ENCODE data around the gene GTPBP1. TPM values are rescaled to one million over a fixed set of nuclear protein-coding genes. Genes with fewer than 3 reads are reported as not detected.

GTPBP1 gene
- total RNA-seq, 1 donor from 2014 or later = 19.3 TPM

GRCh38 chr22:38748487-38749136 is 42.9 kb downstream of the GTPBP1 start:
- Histone ChIP-seq H3K36me3 (ENCODE audit: control insufficient read depth in 3 of 3, insufficient read depth in 3 of 3, low read length in 3 of 3) (peaks cover 73 to 80% (median 74%) of the 10 kb centered on the region in 3 donors), H3K27me3 (ENCODE audit: control insufficient read depth in 3 of 3, insufficient read depth in 3 of 3, low read length in 3 of 3) (no peaks in the 10 kb centered on the region), H3K27ac (ENCODE audit: low read depth, low read length) (no peak overlapping the region), H3K4me3 (ENCODE audit: low read length in 3 of 3) (no peak overlapping the region), H3K9me3 (ENCODE audit: control insufficient read depth in 3 of 3, low read length in 3 of 3) (no peaks in the 10 kb centered on the region), H3K4me1 (ENCODE audit: control insufficient read depth in 3 of 3, insufficient read depth in 3 of 3, low read length in 3 of 3) (peaks cover 23 to 32% (median 26%) of the 10 kb centered on the region in 3 donors), H3K9ac (ENCODE audit: low read depth in 1 of 3, low read length in 3 of 3) (no peak overlapping the region)

GRCh38 chr22:38750104-38750503 is 44.4 kb downstream of the GTPBP1 start:
- H3K9ac ChIP-seq (ENCODE audit: low read depth in 1 of 3, low read length in 3 of 3) = peak overlapping the region in 1 of 3 donors; percentile 50
- peaks cover 61 to 66% (median 63%) of the 10 kb centered on the region in 3 donors for H3K36me3 ChIP-seq (ENCODE audit: control insufficient read depth in 3 of 3, insufficient read depth in 3 of 3, low read length in 3 of 3)
- no peak overlapping the region for H3K27ac ChIP-seq (ENCODE audit: low read depth, low read length)
- H3K27me3 ChIP-seq (ENCODE audit: control insufficient read depth in 3 of 3, insufficient read depth in 3 of 3, low read length in 3 of 3) = no peaks in the 10 kb centered on the region
- no peaks in the 10 kb centered on the region for H3K9me3 ChIP-seq (ENCODE audit: control insufficient read depth in 3 of 3, low read length in 3 of 3)
- H3K4me3 ChIP-seq (ENCODE audit: low read length in 3 of 3) = no peak overlapping the region
- H3K4me1 ChIP-seq (ENCODE audit: control insufficient read depth in 3 of 3, insufficient read depth in 3 of 3, low read length in 3 of 3) = peaks cover 36 to 47% (median 41%) of the 10 kb centered on the region in 3 donors

GRCh38 chr22:38750638-38751037 is 44.9 kb downstream of the GTPBP1 start:
- no peaks in the 10 kb centered on the region for H3K9me3 ChIP-seq (ENCODE audit: control insufficient read depth in 3 of 3, low read length in 3 of 3)
- H3K27ac ChIP-seq (ENCODE audit: low read depth, low read length) = peak overlapping the region; percentile 52
- no peaks in the 10 kb centered on the region for H3K27me3 ChIP-seq (ENCODE audit: control insufficient read depth in 3 of 3, insufficient read depth in 3 of 3, low read length in 3 of 3)
- peaks cover 55 to 61% (median 58%) of the 10 kb centered on the region in 3 donors for H3K36me3 ChIP-seq (ENCODE audit: control insufficient read depth in 3 of 3, insufficient read depth in 3 of 3, low read length in 3 of 3)
- no peak overlapping the region for H3K4me3 ChIP-seq (ENCODE audit: low read length in 3 of 3)
- peak overlapping the region in 2 of 3 donors; percentile 11 to 50 for H3K9ac ChIP-seq (ENCODE audit: low read depth in 1 of 3, low read length in 3 of 3)
- H3K4me1 ChIP-seq (ENCODE audit: control insufficient read depth in 3 of 3, insufficient read depth in 3 of 3, low read length in 3 of 3) = peaks cover 38 to 48% (median 41%) of the 10 kb centered on the region in 3 donors

- Histone ChIP-seq H3K4me1 (ENCODE audit: control insufficient read depth in 3 of 3, insufficient read depth in 3 of 3, low read length in 3 of 3) (peaks cover 38 to 49% (median 41%) of the 10 kb centered on the region in 3 donors), H3K9ac (ENCODE audit: low read depth in 1 of 3, low read length in 3 of 3) (peak overlapping the region in 2 of 3 donors; percentile 11 to 50)
These were observed 45.3 kb downstream of the GTPBP1 start for GRCh38 chr22:38751066-38751421.

GRCh38 chr22:38751422-38752346 is 45.9 kb downstream of the GTPBP1 start:
- peak overlapping the region; percentile 52 for H3K27ac ChIP-seq (ENCODE audit: low read depth, low read length)
- no peaks in the 10 kb centered on the region for H3K9me3 ChIP-seq (ENCODE audit: control insufficient read depth in 3 of 3, low read length in 3 of 3)
- H3K4me3 ChIP-seq (ENCODE audit: low read length in 3 of 3) = peak overlapping the region in 1 of 3 donors; percentile 29
- H3K4me1 ChIP-seq (ENCODE audit: control insufficient read depth in 3 of 3, insufficient read depth in 3 of 3, low read length in 3 of 3) = peaks cover 43 to 56% (median 45%) of the 10 kb centered on the region in 3 donors
- peaks cover 46 to 52% (median 49%) of the 10 kb centered on the region in 3 donors for H3K36me3 ChIP-seq (ENCODE audit: control insufficient read depth in 3 of 3, insufficient read depth in 3 of 3, low read length in 3 of 3)
- no peaks in the 10 kb centered on the region for H3K27me3 ChIP-seq (ENCODE audit: control insufficient read depth in 3 of 3, insufficient read depth in 3 of 3, low read length in 3 of 3)
- H3K9ac ChIP-seq (ENCODE audit: low read depth in 1 of 3, low read length in 3 of 3) = peak overlapping the region in 2 of 3 donors; percentile 46 to 50

More at GRCh38 chr22:38751066-38751421, 45.3 kb downstream of the GTPBP1 start:
- H3K27ac ChIP-seq (ENCODE audit: low read depth, low read length) = peak overlapping the region; percentile 52
- peak overlapping the region in 1 of 3 donors; percentile 29 for H3K4me3 ChIP-seq (ENCODE audit: low read length in 3 of 3)
- no peaks in the 10 kb centered on the region for H3K9me3 ChIP-seq (ENCODE audit: control insufficient read depth in 3 of 3, low read length in 3 of 3)
- peaks cover 51 to 57% (median 54%) of the 10 kb centered on the region in 3 donors for H3K36me3 ChIP-seq (ENCODE audit: control insufficient read depth in 3 of 3, insufficient read depth in 3 of 3, low read length in 3 of 3)
- H3K27me3 ChIP-seq (ENCODE audit: control insufficient read depth in 3 of 3, insufficient read depth in 3 of 3, low read length in 3 of 3) = no peaks in the 10 kb centered on the region

- Histone ChIP-seq H3K4me3 (ENCODE audit: low read length in 3 of 3) (peak overlapping the region; percentile 78 to 87 (median 79)), H3K27ac (ENCODE audit: low read depth, low read length) (peak overlapping the region; percentile 96), H3K36me3 (ENCODE audit: control insufficient read depth in 3 of 3, insufficient read depth in 3 of 3, low read length in 3 of 3) (peaks cover 31 to 35% (median 31%) of the 10 kb centered on the region in 3 donors), H3K27me3 (ENCODE audit: control insufficient read depth in 3 of 3, insufficient read depth in 3 of 3, low read length in 3 of 3) (no peaks in the 10 kb centered on the region), H3K9ac (ENCODE audit: low read depth in 1 of 3, low read length in 3 of 3) (peak overlapping the region; percentile 0 to 90 (median 88)), H3K9me3 (ENCODE audit: control insufficient read depth in 3 of 3, low read length in 3 of 3) (no peaks in the 10 kb centered on the region), H3K4me1 (ENCODE audit: control insufficient read depth in 3 of 3, insufficient read depth in 3 of 3, low read length in 3 of 3) (peaks cover 45 to 58% (median 48%) of the 10 kb centered on the region in 3 donors)
These were observed 48.4 kb downstream of the GTPBP1 start for GRCh38 chr22:38753948-38754750.

GRCh38 chr22:38754751-38755154 is 49.0 kb downstream of the GTPBP1 start:
- H3K4me1 ChIP-seq (ENCODE audit: control insufficient read depth in 3 of 3, insufficient read depth in 3 of 3, low read length in 3 of 3) = peaks cover 45 to 58% (median 48%) of the 10 kb centered on the region in 3 donors
- no peaks in the 10 kb centered on the region for H3K9me3 ChIP-seq (ENCODE audit: control insufficient read depth in 3 of 3, low read length in 3 of 3)
- no peaks in the 10 kb centered on the region for H3K27me3 ChIP-seq (ENCODE audit: control insufficient read depth in 3 of 3, insufficient read depth in 3 of 3, low read length in 3 of 3)
- H3K9ac ChIP-seq (ENCODE audit: low read depth in 1 of 3, low read length in 3 of 3) = peak overlapping the region; percentile 74 to 90 (median 88)
- peak overlapping the region; percentile 96 for H3K27ac ChIP-seq (ENCODE audit: low read depth, low read length)
- H3K36me3 ChIP-seq (ENCODE audit: control insufficient read depth in 3 of 3, insufficient read depth in 3 of 3, low read length in 3 of 3) = peaks cover 25 to 29% (median 25%) of the 10 kb centered on the region in 3 donors
- H3K4me3 ChIP-seq (ENCODE audit: low read length in 3 of 3) = peak overlapping the region; percentile 78 to 87 (median 79)

- H3K36me3 ChIP-seq (ENCODE audit: control insufficient read depth in 3 of 3, insufficient read depth in 3 of 3, low read length in 3 of 3) = peaks cover 19 to 23% (median 19%) of the 10 kb centered on the region in 3 donors
- no peaks in the 10 kb centered on the region for H3K9me3 ChIP-seq (ENCODE audit: control insufficient read depth in 3 of 3, low read length in 3 of 3)
- H3K4me1 ChIP-seq (ENCODE audit: control insufficient read depth in 3 of 3, insufficient read depth in 3 of 3, low read length in 3 of 3) = peaks cover 45 to 56% (median 45%) of the 10 kb centered on the region in 3 donors
- peak overlapping the region; percentile 78 to 87 (median 79) for H3K4me3 ChIP-seq (ENCODE audit: low read length in 3 of 3)
- H3K27ac ChIP-seq (ENCODE audit: low read depth, low read length) = peak overlapping the region; percentile 96
- peaks cover 0 to under 1% (median 0%) of the 10 kb centered on the region in 3 donors for H3K27me3 ChIP-seq (ENCODE audit: control insufficient read depth in 3 of 3, insufficient read depth in 3 of 3, low read length in 3 of 3)
- peak overlapping the region; percentile 74 to 90 (median 88) for H3K9ac ChIP-seq (ENCODE audit: low read depth in 1 of 3, low read length in 3 of 3)
These were observed 49.6 kb downstream of the GTPBP1 start for GRCh38 chr22:38755155-38755910.

All from skeletal muscle tissue (tissue), 4 donors.